Skeletal muscle satellite cell (primary cell): ENCODE results near the gene SOCS7.

Source experiments
- H3K27me3 ChIP-seq: 2 replicates; pipeline ENCODE4 v1.7.0; 2013; ENCODE audit warnings: low read length; ENCODE audit not compliant: control insufficient read depth, insufficient read depth
- H3K36me3 ChIP-seq: 2 replicates; pipeline ENCODE4 v1.7.0; 2013; ENCODE audit warnings: mild to moderate bottlenecking, control low read depth, low read length; ENCODE audit not compliant: insufficient read depth
- H3K4me1 ChIP-seq: 2 replicates; pipeline ENCODE4 v1.7.0; 2013; ENCODE audit warnings: low read length; ENCODE audit not compliant: control insufficient read depth, insufficient read depth
- H3K4me2 ChIP-seq: 2 replicates; pipeline ENCODE4 v1.7.0; 2013; ENCODE audit warnings: mild to moderate bottlenecking, low read length
- H3K4me3 ChIP-seq: 2 replicates; pipeline ENCODE4 v1.7.0; 2013; ENCODE audit warnings: low read length
- H3K9ac ChIP-seq: 2 replicates; pipeline ENCODE4 v1.7.0; 2013; ENCODE audit warnings: mild to moderate bottlenecking, low read depth, low read length, moderate library complexity
- H3K9me3 ChIP-seq: replicated peaks from 2 replicates; pipeline ENCODE4 v1.7.0; 2013; ENCODE audit warnings: mild to moderate bottlenecking, control low read depth, low read length

The SOCS7 gene

GRCh38 chr17:38397227-38397626 is 45.6 kb downstream of the SOCS7 start:
- Histone ChIP-seq H3K27me3 (no peaks in the 10 kb centered on the region), H3K4me2 (no peak overlapping the region), H3K4me1 (no peaks in the 10 kb centered on the region), H3K4me3 (no peak overlapping the region), H3K9ac (no peak overlapping the region), H3K36me3 (peaks cover 40% of the 10 kb centered on the region), H3K9me3 (no peaks in the 10 kb centered on the region)

- Histone ChIP-seq H3K27me3 (no peaks in the 10 kb centered on the region), H3K36me3 (peaks cover 40% of the 10 kb centered on the region), H3K4me2 (no peak overlapping the region), H3K4me3 (no peak overlapping the region), H3K4me1 (no peaks in the 10 kb centered on the region), H3K9ac (no peak overlapping the region), H3K9me3 (no peaks in the 10 kb centered on the region)
These were observed 48.6 kb downstream of the SOCS7 start for GRCh38 chr17:38400286-38400685.

- Histone ChIP-seq H3K27me3 (no peaks in the 10 kb centered on the region), H3K4me1 (no peaks in the 10 kb centered on the region), H3K9ac (no peak overlapping the region), H3K4me2 (no peak overlapping the region), H3K36me3 (peaks cover 32% of the 10 kb centered on the region), H3K9me3 (no peaks in the 10 kb centered on the region), H3K4me3 (no peak overlapping the region)
These were observed 49.8 kb downstream of the SOCS7 start for GRCh38 chr17:38401459-38401858.

GRCh38 chr17:38402897-38403296 is 51.3 kb downstream of the SOCS7 start:
- Histone ChIP-seq H3K4me2 (no peak overlapping the region), H3K4me1 (no peaks in the 10 kb centered on the region), H3K36me3 (peaks cover 25% of the 10 kb centered on the region), H3K4me3 (no peak overlapping the region), H3K27me3 (no peaks in the 10 kb centered on the region), H3K9me3 (no peaks in the 10 kb centered on the region), H3K9ac (no peak overlapping the region)

GRCh38 chr17:38403491-38403890 is 51.8 kb downstream of the SOCS7 start:
- Histone ChIP-seq H3K4me3 (no peak overlapping the region), H3K9ac (no peak overlapping the region), H3K4me2 (no peak overlapping the region), H3K4me1 (no peaks in the 10 kb centered on the region), H3K9me3 (no peaks in the 10 kb centered on the region), H3K36me3 (peaks cover 24% of the 10 kb centered on the region), H3K27me3 (no peaks in the 10 kb centered on the region)

GRCh38 chr17:38404174-38404943 is 52.7 kb downstream of the SOCS7 start:
- H3K9me3 ChIP-seq, result no peaks in the 10 kb centered on the region
- H3K36me3 ChIP-seq, result peaks cover 20% of the 10 kb centered on the region
- peaks cover 4% of the 10 kb centered on the region for H3K27me3 ChIP-seq
- H3K4me2 ChIP-seq, result no peak overlapping the region
- H3K4me3 ChIP-seq, result no peak overlapping the region
- no peaks in the 10 kb centered on the region for H3K4me1 ChIP-seq
- H3K9ac ChIP-seq, result no peak overlapping the region

- Histone ChIP-seq H3K27me3 (peaks cover 4% of the 10 kb centered on the region), H3K36me3 (peaks cover 7% of the 10 kb centered on the region), H3K4me1 (no peaks in the 10 kb centered on the region), H3K4me3 (no peak overlapping the region), H3K9me3 (no peaks in the 10 kb centered on the region), H3K9ac (no peak overlapping the region), H3K4me2 (no peak overlapping the region)
These were observed 54.0 kb downstream of the SOCS7 start for GRCh38 chr17:38405654-38406053.

GRCh38 chr17:38410201-38410600 is 58.6 kb downstream of the SOCS7 start:
- H3K9ac ChIP-seq, result no peak overlapping the region
- H3K4me1 ChIP-seq, result peaks cover 5% of the 10 kb centered on the region
- H3K9me3 ChIP-seq, result no peaks in the 10 kb centered on the region
- H3K4me2 ChIP-seq, result no peak overlapping the region
- peaks cover 4% of the 10 kb centered on the region for H3K27me3 ChIP-seq
- H3K4me3 ChIP-seq, result no peak overlapping the region
- no peaks in the 10 kb centered on the region for H3K36me3 ChIP-seq

- peak overlapping the region; percentile 80 for H3K9ac ChIP-seq
- no peaks in the 10 kb centered on the region for H3K36me3 ChIP-seq
- H3K9me3 ChIP-seq, result no peaks in the 10 kb centered on the region
- peaks cover 28% of the 10 kb centered on the region for H3K27me3 ChIP-seq
- H3K4me3 ChIP-seq, result peak overlapping the region; percentile 63
- peaks cover 14% of the 10 kb centered on the region for H3K4me1 ChIP-seq
- peak overlapping the region; percentile 84 for H3K4me2 ChIP-seq
These were observed 63.9 kb downstream of the SOCS7 start for GRCh38 chr17:38415250-38416194.

GRCh38 chr17:38416840-38417209 is 65.2 kb downstream of the SOCS7 start:
- Histone ChIP-seq H3K4me2 (no peak overlapping the region), H3K4me3 (no peak overlapping the region), H3K36me3 (no peaks in the 10 kb centered on the region), H3K9me3 (no peaks in the 10 kb centered on the region), H3K4me1 (peaks cover 25% of the 10 kb centered on the region), H3K9ac (no peak overlapping the region), H3K27me3 (peaks cover 28% of the 10 kb centered on the region)

- Histone ChIP-seq H3K27me3 (peaks cover 28% of the 10 kb centered on the region), H3K9me3 (no peaks in the 10 kb centered on the region), H3K4me1 (peaks cover 30% of the 10 kb centered on the region), H3K4me2 (no peak overlapping the region), H3K36me3 (no peaks in the 10 kb centered on the region), H3K4me3 (no peak overlapping the region), H3K9ac (no peak overlapping the region)
These were observed 65.7 kb downstream of the SOCS7 start for GRCh38 chr17:38417210-38417951.
